H4 (cell line): ENCODE data around the gene HNF1B. TPM values are rescaled to one million over a fixed set of nuclear protein-coding genes. Genes with fewer than 3 reads are reported as not detected.

Experiments used
- total RNA-seq: library from RNA; depleted of rRNA; stranded (reverse); fragments of >200 nt; shearing (Covaris generic); gene quantifications from 2 replicates; pipeline ENCODE4 v1.2.3, GENCODE V29; 2014; rRNA removed

The HNF1B gene
- total RNA-seq, 1 experiment from 2014 or later, result not detected

Other genes with a start within 250 kb of the HNF1B start
- 5.6 and 9.8 TPM in 2 replicates for gene SYNRG, start 135.6 kb downstream of the HNF1B start, total RNA-seq
- 14.4 and 24.4 TPM in 2 replicates for gene DDX52, start 101.6 kb downstream of the HNF1B start, total RNA-seq
- gene TBC1D3K, start 179.4 kb upstream of the HNF1B start, total RNA-seq, result not detected in 2 replicates
- 0.92 and 1.2 TPM in 2 replicates for gene TBC1D3L, start 244.0 kb upstream of the HNF1B start, total RNA-seq